ENCODE measurements around the gene SYN1. TPM values are rescaled to one million over a fixed set of nuclear protein-coding genes. Genes with fewer than 3 reads are reported as not detected.

SYN1 gene
- total and polyA plus RNA-seq, 2 experiments from 2014 or later = 3.6 to 6.7 TPM

- DNase-seq (ENCODE audit: low spot score) (no peak), ATAC-seq (peak; percentile 42)
- Mint-ChIP-seq H3K4me1 (peaks cover 21% of the 10 kb centered on the region), H3K36me3 (ENCODE audit: low read depth) (peaks cover 41% of the 10 kb centered on the region), H3K4me3 (peak overlapping the region; percentile 92), H3K9me3 (no peaks in the 10 kb centered on the region), H3K27me3 (ENCODE audit: insufficient read depth, low read depth, poor library complexity) (peaks cover 6% of the 10 kb centered on the region), H3K27ac (peak overlapping the region; percentile 98)
- Histone ChIP-seq H3K4me3 (peak overlapping the region; percentile 52), H3K27me3 (ENCODE audit: insufficient read depth) (no peaks in the 10 kb centered on the region), H3K79me2 (replicated peaks; ENCODE audit: insufficient read depth) (peaks cover 21% of the 10 kb centered on the region), H3K9me2 (ENCODE audit: insufficient read depth) (no peaks in the 10 kb centered on the region), H3K27ac (ENCODE audit: low read depth) (peak overlapping the region; percentile 70), H3K4me1 (ENCODE audit: insufficient read depth) (peaks cover 3% of the 10 kb centered on the region; the same call in 1 of the 2 replicates), H4K20me1 (replicated peaks; ENCODE audit: insufficient read depth) (no peaks in the 10 kb centered on the region), H2AFZ (0 out of 2 replicates have a peak overlapping the region, but pooled peaks have one; percentile 53), H3K4me2 (peak overlapping the region; percentile 80), H3F3A (replicated peaks; ENCODE audit: low read depth) (no peaks in the 10 kb centered on the region), H3K36me3 (ENCODE audit: insufficient read depth) (no peaks in the 10 kb centered on the region)
- TF ChIP-seq ZNF114 (CRISPR knock-in tag; IDR thresholded peaks at IDR 0.05) (no peak), POLR2AphosphoS5 (IDR thresholded peaks at IDR 0.05; ENCODE audit: low read depth) (no peak), CREB1 (CRISPR knock-in tag; IDR thresholded peaks at IDR 0.05; ENCODE audit: low read depth) (no peak)
Observed at GRCh38 chrX:47651043-47651905, 31.6 kb upstream of the SYN1 start.

- TF ChIP-seq POLR2AphosphoS5 (IDR thresholded peaks at IDR 0.05; ENCODE audit: low read depth) (peak; percentile 20; the same call in 1 of the 2 replicates), CREB1 (CRISPR knock-in tag; IDR thresholded peaks at IDR 0.05; ENCODE audit: low read depth) (peak; percentile 42; the same call in 1 of the 2 replicates), ZNF462 (CRISPR knock-in tag; IDR thresholded peaks at IDR 0.05) (no peak)
- Mint-ChIP-seq H3K27ac (peak within 1 kb of the TSS; percentile 98), H3K4me3 (peak within 1 kb of the TSS; percentile 92), H3K9me3 (no peaks in the 10 kb centered on the region), H3K27me3 (ENCODE audit: insufficient read depth, low read depth, poor library complexity) (peaks cover 6% of the 10 kb centered on the region), H3K4me1 (peaks cover 21% of the 10 kb centered on the region), H3K36me3 (ENCODE audit: low read depth) (peaks cover 32% of the 10 kb centered on the region)
- Histone ChIP-seq H3K4me2 (peak within 1 kb of the TSS; percentile 80), H2AFZ (0 out of 2 replicates have a peak within 1 kb of the TSS, but pooled peaks have one; percentile 53), H3F3A (replicated peaks; ENCODE audit: low read depth) (no peaks in the 10 kb centered on the region), H3K9me2 (ENCODE audit: insufficient read depth) (no peaks in the 10 kb centered on the region), H3K27me3 (ENCODE audit: insufficient read depth) (no peaks in the 10 kb centered on the region), H3K36me3 (ENCODE audit: insufficient read depth) (no peaks in the 10 kb centered on the region), H4K20me1 (replicated peaks; ENCODE audit: insufficient read depth) (no peaks in the 10 kb centered on the region), H3K27ac (ENCODE audit: low read depth) (peak within 1 kb of the TSS; percentile 70), H3K4me1 (ENCODE audit: insufficient read depth) (peaks cover 3% of the 10 kb centered on the region; the same call in 1 of the 2 replicates), H3K4me3 (peak within 1 kb of the TSS; percentile 69), H3K79me2 (replicated peaks; ENCODE audit: insufficient read depth) (peaks cover 21% of the 10 kb centered on the region)
- peak; percentile 95 for ATAC-seq
- peak; percentile 94 for DNase-seq (ENCODE audit: low spot score)
Observed at GRCh38 chrX:47650164-47651042, 30.7 kb upstream of the SYN1 start, which contains the start of gene ELK1. Gene ELK1, minus strand, starts transcription at chrX:47650563. Its CDS starts 9,122 bp downstream, at chrX:47641441.

Data from GM23338 (cell line).